ENCODE data around the gene CLEC2B.

Gene CLEC2B

DNA sequence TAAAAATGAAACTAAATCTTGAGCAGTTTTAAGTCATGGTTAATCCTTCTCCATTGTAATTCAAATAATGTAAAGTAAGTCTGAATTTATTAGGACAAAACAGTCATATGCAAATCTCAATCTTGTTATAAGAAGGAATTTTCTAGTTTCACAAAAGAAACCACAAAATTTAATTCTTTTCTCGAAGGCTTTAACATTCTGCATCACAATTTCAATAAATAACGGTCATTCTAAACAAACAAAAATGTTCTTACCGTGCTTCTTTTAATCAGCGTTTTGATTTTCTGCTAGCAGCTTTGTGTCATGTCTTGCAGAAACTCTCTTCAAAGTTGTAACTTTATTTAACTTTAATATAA is 225 bp downstream of the CLEC2B start:
- TF ChIP-seq, protein P1, sequence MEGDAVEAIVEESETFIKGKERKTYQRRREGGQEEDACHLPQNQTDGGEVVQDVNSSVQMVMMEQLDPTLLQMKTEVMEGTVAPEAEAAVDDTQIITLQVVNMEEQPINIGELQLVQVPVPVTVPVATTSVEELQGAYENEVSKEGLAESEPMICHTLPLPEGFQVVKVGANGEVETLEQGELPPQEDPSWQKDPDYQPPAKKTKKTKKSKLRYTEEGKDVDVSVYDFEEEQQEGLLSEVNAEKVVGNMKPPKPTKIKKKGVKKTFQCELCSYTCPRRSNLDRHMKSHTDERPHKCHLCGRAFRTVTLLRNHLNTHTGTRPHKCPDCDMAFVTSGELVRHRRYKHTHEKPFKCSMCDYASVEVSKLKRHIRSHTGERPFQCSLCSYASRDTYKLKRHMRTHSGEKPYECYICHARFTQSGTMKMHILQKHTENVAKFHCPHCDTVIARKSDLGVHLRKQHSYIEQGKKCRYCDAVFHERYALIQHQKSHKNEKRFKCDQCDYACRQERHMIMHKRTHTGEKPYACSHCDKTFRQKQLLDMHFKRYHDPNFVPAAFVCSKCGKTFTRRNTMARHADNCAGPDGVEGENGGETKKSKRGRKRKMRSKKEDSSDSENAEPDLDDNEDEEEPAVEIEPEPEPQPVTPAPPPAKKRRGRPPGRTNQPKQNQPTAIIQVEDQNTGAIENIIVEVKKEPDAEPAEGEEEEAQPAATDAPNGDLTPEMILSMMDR (IDR thresholded peaks at IDR 0.05; ENCODE audit: insufficient read depth, missing control alignments) = no peak
- DNase-seq (ENCODE audit: insufficient read length, low spot score) = no peak
- FAIRE-seq = no peak

DNA sequence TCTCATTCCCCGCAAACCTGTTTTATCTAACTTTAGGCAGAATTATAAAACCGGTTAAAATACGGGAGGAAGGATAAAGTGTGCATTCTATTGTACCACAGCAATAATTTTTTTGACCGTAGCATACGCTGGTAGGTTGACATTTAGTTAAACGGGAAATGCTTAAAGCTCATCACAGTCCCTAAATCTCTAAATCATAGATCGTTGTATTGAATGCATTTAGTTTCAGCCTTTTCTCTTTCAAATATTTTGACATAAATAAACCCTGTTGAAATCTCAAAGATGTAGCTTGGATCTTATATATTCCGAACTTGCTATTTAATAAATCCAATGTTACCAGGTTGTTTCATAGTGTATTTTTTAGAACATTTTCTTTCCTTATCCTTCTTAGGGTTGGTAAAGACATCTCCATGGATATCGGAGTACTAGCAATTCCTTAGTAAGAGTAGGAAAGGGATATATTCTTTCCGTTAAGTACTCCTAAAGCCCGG is 798 bp downstream of the CLEC2B start:
- TF ChIP-seq, protein P1 (IDR thresholded peaks at IDR 0.05; ENCODE audit: insufficient read depth, missing control alignments) = no peak
- DNase-seq (ENCODE audit: insufficient read length, low spot score) = no peak
- FAIRE-seq = no peak

DNA sequence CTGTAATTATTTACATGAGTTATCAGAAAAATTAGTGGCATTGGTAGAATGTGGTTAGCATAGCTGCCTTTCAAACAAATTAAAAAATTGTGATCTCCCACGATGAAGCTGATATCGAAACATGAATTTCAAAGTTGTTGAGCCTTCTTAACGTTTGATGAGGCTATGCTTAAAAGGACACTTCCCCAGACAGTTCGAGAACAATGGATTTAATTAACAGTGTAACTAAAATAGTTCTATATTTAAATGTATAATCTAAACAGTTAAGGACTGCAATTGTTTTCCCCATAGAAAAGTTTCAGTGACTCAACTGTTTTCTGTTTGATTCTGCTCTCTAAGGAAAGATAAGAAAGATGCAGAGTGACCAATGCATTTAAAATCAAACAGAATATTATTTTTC is 1.6 kb downstream of the CLEC2B start:
- DNase-seq (ENCODE audit: insufficient read length, low spot score) (no peak), FAIRE-seq (no peak)
- TF ChIP-seq, protein P1 (IDR thresholded peaks at IDR 0.05; ENCODE audit: insufficient read depth, missing control alignments) = no peak

DNA sequence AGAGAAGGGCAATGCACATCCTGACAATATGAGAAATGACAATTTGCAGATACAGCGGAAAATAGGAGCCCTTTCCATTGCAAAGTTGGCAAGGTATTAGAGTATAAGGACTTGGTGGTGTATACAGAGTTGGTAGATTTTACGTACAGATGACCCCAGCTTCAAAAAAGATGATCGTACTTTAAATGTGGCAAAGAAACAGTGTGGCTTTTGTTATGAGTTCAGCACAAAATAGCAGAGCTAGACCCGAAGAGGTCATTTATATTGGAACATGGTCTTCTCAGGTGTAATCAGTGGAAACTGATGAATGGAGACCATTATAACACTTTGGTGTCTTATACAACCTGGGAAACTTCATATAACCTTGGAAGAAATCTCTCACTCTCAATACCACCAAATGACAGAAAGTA is 2.3 kb downstream of the CLEC2B start:
- TF ChIP-seq, protein P1 (IDR thresholded peaks at IDR 0.05; ENCODE audit: insufficient read depth, missing control alignments) = no peak
- FAIRE-seq (no peak), DNase-seq (ENCODE audit: insufficient read length, low spot score) (no peak)

GRCh38 chr12:9864913-9865675 is 4.1 kb downstream of the CLEC2B start:
- DNase-seq (ENCODE audit: insufficient read length, low spot score) = no peak
- no peak for FAIRE-seq
- TF ChIP-seq, protein P1 (IDR thresholded peaks at IDR 0.05; ENCODE audit: insufficient read depth, missing control alignments) = no peak

- FAIRE-seq (no peak), DNase-seq (ENCODE audit: insufficient read length, low spot score) (no peak)
Measured at GRCh38 chr12:9858135-9858534, 11.0 kb downstream of the CLEC2B start.

DNA sequence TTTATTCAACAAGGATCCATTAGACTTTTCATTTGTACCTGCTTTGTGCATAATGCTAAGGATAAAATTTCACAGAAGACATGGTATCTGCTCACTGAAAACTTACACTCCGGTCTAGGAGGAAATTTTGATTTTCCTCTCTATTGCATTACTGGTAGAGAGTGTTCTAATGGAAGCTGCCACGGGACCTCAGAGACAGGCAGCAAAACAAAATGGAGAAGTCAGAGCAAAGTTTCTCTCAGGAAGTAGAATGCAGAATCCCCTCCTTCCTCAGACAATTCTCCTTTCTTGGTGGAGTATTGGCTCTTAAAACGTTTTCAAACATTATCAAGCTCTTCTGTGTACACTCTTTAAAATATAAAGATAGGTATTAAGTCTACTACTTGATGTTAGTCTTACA is 12.3 kb downstream of the CLEC2B start:
- DNase-seq (ENCODE audit: insufficient read length, low spot score) (no peak), FAIRE-seq (no peak)
- TF ChIP-seq, protein P1 (IDR thresholded peaks at IDR 0.05; ENCODE audit: insufficient read depth, missing control alignments) = no peak

More at GRCh38 chr12:9858135-9858534, 11.0 kb downstream of the CLEC2B start:
- TF ChIP-seq, protein P1 (IDR thresholded peaks at IDR 0.05; ENCODE audit: insufficient read depth, missing control alignments) = no peak
